ENCODE data around the gene PIGV. TPM values are rescaled to one million over a fixed set of nuclear protein-coding genes. Genes with fewer than 3 reads are reported as not detected.

PIGV gene
- total and polyA plus RNA-seq, 9 donors, result 9.2 to 15.4 (median 10.9) TPM

- no peaks in the 10 kb centered on the region for H3K27me3 ChIP-seq
- no peak for DNase-seq
- peaks cover 34% of the 10 kb centered on the region for H3K4me1 ChIP-seq (ENCODE audit: insufficient read depth)
- no peak overlapping the region for H3K4me3 ChIP-seq
- intact Hi-C loops (cut with DNase I), result loop anchor here in 2 of 4 donors (10.0 kb wide), 1 partner anchor 58 kb away; no protein-coding TSS in a partner anchor
- WGBS, 3 donors, result 44 to 76% (median 52%) methylated on average over 3 of the region's 3 CpGs
- H3K36me3 ChIP-seq, result no peaks in the 10 kb centered on the region
- peak overlapping the region in 1 of 2 donors; percentile 56 for H3K27ac ChIP-seq
- TF ChIP-seq EP300 (IDR thresholded peaks at IDR 0.05) (no peak), CTCF (IDR thresholded peaks at IDR 0.05) (no peak), POLR2A (IDR thresholded peaks at IDR 0.05) (no peak)
- no peaks in the 10 kb centered on the region for H3K9me3 ChIP-seq
These were observed 5.1 kb upstream of the PIGV start for GRCh38 chr1:26782521-26783212.

GRCh38 chr1:26783646-26784022 is 4.1 kb upstream of the PIGV start:
- TF ChIP-seq POLR2A (IDR thresholded peaks at IDR 0.05) (peak; percentile 17), CTCF (IDR thresholded peaks at IDR 0.05) (no peak)
- H3K9me3 ChIP-seq, result no peaks in the 10 kb centered on the region
- H3K4me1 ChIP-seq (ENCODE audit: insufficient read depth), result peaks cover 34% of the 10 kb centered on the region
- H3K27ac ChIP-seq, result peak overlapping the region in 1 of 2 donors; percentile 56
- 34 to 55% (median 37%) methylated on average over 5 of the region's 5 CpGs for WGBS, 3 donors
- intact Hi-C loops (cut with DNase I), result loop anchor here in 2 of 4 donors (10.0 kb wide), 1 partner anchor 59 kb away; no protein-coding TSS in a partner anchor
- no peak overlapping the region for H3K4me3 ChIP-seq
- no peak for DNase-seq
- H3K27me3 ChIP-seq, result no peaks in the 10 kb centered on the region
- no peaks in the 10 kb centered on the region for H3K36me3 ChIP-seq

GRCh38 chr1:26784023-26784871 is 3.5 kb upstream of the PIGV start:
- Histone ChIP-seq H3K27ac (peak overlapping the region; percentile 24 to 99), H3K9me3 (no peaks in the 10 kb centered on the region), H3K4me3 (no peak overlapping the region), H3K36me3 (no peaks in the 10 kb centered on the region), H3K27me3 (no peaks in the 10 kb centered on the region), H3K4me1 (ENCODE audit: insufficient read depth) (peaks cover 34% of the 10 kb centered on the region)
- intact Hi-C loops (cut with DNase I), result loop anchor here in 2 of 4 donors (10.0 kb wide), 1 partner anchor 59 kb away; no protein-coding TSS in a partner anchor
- TF ChIP-seq EP300 (IDR thresholded peaks at IDR 0.05), result no peak
- no peak for TF ChIP-seq CTCF (IDR thresholded peaks at IDR 0.05)
- no peak for TF ChIP-seq POLR2A (IDR thresholded peaks at IDR 0.05)
- WGBS, 3 donors, result 35 to 75% (median 37%) methylated on average over 2 of the region's 2 CpGs
- peak; percentile 87 to 95 (median 90) for DNase-seq

GRCh38 chr1:26784886-26785285 is 2.9 kb upstream of the PIGV start:
- TF ChIP-seq EP300 (IDR thresholded peaks at IDR 0.05) (no peak), POLR2A (IDR thresholded peaks at IDR 0.05) (no peak), CTCF (IDR thresholded peaks at IDR 0.05) (no peak)

More at GRCh38 chr1:26784886-26785285, 2.9 kb upstream of the PIGV start:
- 80 to 97% (median 94%) methylated on average over 1 of the region's 1 CpG for WGBS, 3 donors
- H3K4me3 ChIP-seq, result no peak overlapping the region
- no peaks in the 10 kb centered on the region for H3K9me3 ChIP-seq
- peak overlapping the region; percentile 24 to 99 for H3K27ac ChIP-seq
- no peaks in the 10 kb centered on the region for H3K27me3 ChIP-seq
- H3K4me1 ChIP-seq (ENCODE audit: insufficient read depth), result peaks cover 34% of the 10 kb centered on the region
- H3K36me3 ChIP-seq, result no peaks in the 10 kb centered on the region
- no peak for DNase-seq
- intact Hi-C loops (cut with DNase I), result loop anchor here (5.0 to 10.0 kb wide), 3 partner anchors 60 to 93 kb away; partner anchors contain the start of gene ARID1A (in 3 of the 4)

Data from ovary (tissue), 9 donors.